Uterus (tissue), 2 donors: ENCODE measurements around the gene CA12.

Experiments
- POLR2A ChIP-seq, 2 donors: fragments of 450-650 bp; IDR thresholded peaks; one replicate each; pipeline ENCODE4 v1.6.1; 2016; ENCODE audit warnings: antibody characterized with exemption in 2 of 2, mild to moderate bottlenecking in 1 of 2, moderate library complexity in 1 of 2
- TF ChIP-seq, protein P1 (sequence below), 4 experiments: fragments of 200-600 bp in 2 of 4; fragments of 450-650 bp in 2 of 4; sonication (generic) in 2 of 4; IDR thresholded peaks; one replicate each; pipeline ENCODE4 v1.5.1; 2016 to 2019; ENCODE audit warnings: antibody characterized with exemption in 4 of 4, mild to moderate bottlenecking in 2 of 4, moderate library complexity in 1 of 4

GRCh38 chr15:63380151-63380807, 1.4 kb downstream of the CA12 start:
- TF ChIP-seq, protein P1, sequence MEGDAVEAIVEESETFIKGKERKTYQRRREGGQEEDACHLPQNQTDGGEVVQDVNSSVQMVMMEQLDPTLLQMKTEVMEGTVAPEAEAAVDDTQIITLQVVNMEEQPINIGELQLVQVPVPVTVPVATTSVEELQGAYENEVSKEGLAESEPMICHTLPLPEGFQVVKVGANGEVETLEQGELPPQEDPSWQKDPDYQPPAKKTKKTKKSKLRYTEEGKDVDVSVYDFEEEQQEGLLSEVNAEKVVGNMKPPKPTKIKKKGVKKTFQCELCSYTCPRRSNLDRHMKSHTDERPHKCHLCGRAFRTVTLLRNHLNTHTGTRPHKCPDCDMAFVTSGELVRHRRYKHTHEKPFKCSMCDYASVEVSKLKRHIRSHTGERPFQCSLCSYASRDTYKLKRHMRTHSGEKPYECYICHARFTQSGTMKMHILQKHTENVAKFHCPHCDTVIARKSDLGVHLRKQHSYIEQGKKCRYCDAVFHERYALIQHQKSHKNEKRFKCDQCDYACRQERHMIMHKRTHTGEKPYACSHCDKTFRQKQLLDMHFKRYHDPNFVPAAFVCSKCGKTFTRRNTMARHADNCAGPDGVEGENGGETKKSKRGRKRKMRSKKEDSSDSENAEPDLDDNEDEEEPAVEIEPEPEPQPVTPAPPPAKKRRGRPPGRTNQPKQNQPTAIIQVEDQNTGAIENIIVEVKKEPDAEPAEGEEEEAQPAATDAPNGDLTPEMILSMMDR (IDR thresholded peaks at IDR 0.05): no peak
- no peak for TF ChIP-seq POLR2A (IDR thresholded peaks at IDR 0.05)
